ENCODE results near the gene SMC1B. TPM values are rescaled to one million over a fixed set of nuclear protein-coding genes. Genes with fewer than 3 reads are reported as not detected.
"Not testable (repeated sequence)": the region's sequence is repeated elsewhere in the genome, so short reads cannot be mapped to it uniquely, and the experiment has no call there.

Gene SMC1B
- total and polyA plus RNA-seq, 12 donors = 0.05 TPM; not detected in 11

GRCh38 chr22:45436871-45437517 lies 23.6 kb upstream of the SMC1B start:
- H3K9me3 ChIP-seq, DNase-seq, H3K36me3 ChIP-seq, H3K27ac ChIP-seq, ATAC-seq: not testable (repeated sequence)
- 78 to 82% methylated on average over 33 to 34 of the region's 34 CpGs for WGBS, 2 donors
- Histone ChIP-seq H3K27me3 (peaks cover 0 to 23% (median 0%) of the 10 kb centered on the region in 7 donors), H3K4me3 (peak overlapping the region in 1 of 10 donors; percentile 5), H3K4me1 (peaks cover 0 to 18% (median 8%) of the 10 kb centered on the region in 9 donors)
- intact Hi-C loops (cut with DNase I) = loop anchor here in 5 of 10 donors (5.0 to 10.0 kb wide), 5 partner anchors 112 to 332 kb away; no protein-coding TSS in a partner anchor
- peak in 1 of 9 donors; percentile 13 for TF ChIP-seq CTCF (IDR thresholded peaks at IDR 0.05)

GRCh38 chr22:45435544-45436139 lies 22.2 kb upstream of the SMC1B start:
- peak; percentile 87 to 89 for DNase-seq
- ATAC-seq = peak; percentile 90 to 97 (median 94)
- TF ChIP-seq CTCF (IDR thresholded peaks at IDR 0.05) = peak; percentile 93 to 99 (median 96)
- Histone ChIP-seq H3K4me1 (peaks cover 0 to 14% (median 8%) of the 10 kb centered on the region in 9 donors), H3K4me3 (peak overlapping the region in 5 of 10 donors; percentile 18 to 35 (median 31)), H3K27ac (peak overlapping the region in 8 of 10 donors; percentile 15 to 78 (median 60)), H3K9me3 (no peaks in the 10 kb centered on the region), H3K27me3 (peaks cover 0 to 9% (median 0%) of the 10 kb centered on the region in 7 donors), H3K36me3 (no peaks in the 10 kb centered on the region)
- WGBS, 2 donors = 5% methylated on average over 20 of the region's 20 CpGs
- intact Hi-C loops (cut with DNase I) = loop anchor here (1.0 to 10.0 kb wide), 9 partner anchors 111 to 331 kb away; no protein-coding TSS in a partner anchor

- Histone ChIP-seq H3K4me1 (peaks cover 0 to 17% (median 8%) of the 10 kb centered on the region in 9 donors), H3K27ac (peak overlapping the region in 7 of 10 donors; percentile 15 to 78 (median 58)), H3K9me3 (no peaks in the 10 kb centered on the region), H3K4me3 (peak overlapping the region in 1 of 10 donors; percentile 35), H3K36me3 (no peaks in the 10 kb centered on the region), H3K27me3 (peaks cover 0 to 8% (median 0%) of the 10 kb centered on the region in 7 donors)
- TF ChIP-seq CTCF (IDR thresholded peaks at IDR 0.05) = no peak
- intact Hi-C loops (cut with DNase I) = loop anchor here (1.0 to 10.0 kb wide), 9 partner anchors 110 to 330 kb away; no protein-coding TSS in a partner anchor
- DNase-seq = no peak
- peak in 2 of 8 donors; percentile 3 to 23 for ATAC-seq
- WGBS, 2 donors = 84 to 92% methylated on average over 6 of the region's 6 CpGs
Measured at GRCh38 chr22:45434981-45435380, 21.6 kb upstream of the SMC1B start.

GRCh38 chr22:45430871-45431270 lies 17.5 kb upstream of the SMC1B start:
- DNase-seq = no peak
- 89 to 91% methylated on average over 19 of the region's 19 CpGs for WGBS, 2 donors
- Histone ChIP-seq H3K9me3 (peaks cover 0 to 8% (median 0%) of the 10 kb centered on the region in 11 donors), H3K36me3 (no peaks in the 10 kb centered on the region), H3K27ac (no peak overlapping the region), H3K4me3 (no peak overlapping the region), H3K4me1 (peaks cover 0 to 15% (median 8%) of the 10 kb centered on the region in 9 donors), H3K27me3 (peaks cover 0 to 4% (median 0%) of the 10 kb centered on the region in 7 donors)
- intact Hi-C loops (cut with DNase I) = loop anchor here in 4 of 10 donors (10.0 kb wide), 3 partner anchors 106 to 326 kb away; no protein-coding TSS in a partner anchor
- TF ChIP-seq CTCF (IDR thresholded peaks at IDR 0.05) = no peak
- ATAC-seq = no peak
